HepG2 (cell line): ENCODE measurements around the gene PDIA4. TPM values are rescaled to one million over a fixed set of nuclear protein-coding genes. Genes with fewer than 3 reads are reported as not detected.

Experiments used
- ARNTL ChIP-seq: sonication (generic); formaldehyde crosslinking; IDR thresholded peaks from 2 replicates; pipeline ENCODE4 v1.4.0; 2020; ENCODE audit warnings: mild to moderate bottlenecking, missing genetic modification reagents
- ATM ChIP-seq: fragments of 450-650 bp; IDR thresholded peaks from 2 replicates; pipeline ENCODE4 v1.7.1; 2017; ENCODE audit warnings: mild to moderate bottlenecking, borderline replicate concordance
- DMAP1 ChIP-seq: IDR thresholded peaks from 2 replicates; pipeline ENCODE4 v1.6.1; 2016
- HMG20B ChIP-seq: conservative IDR thresholded peaks from 2 replicates; pipeline ENCODE4 v1.6.1; 2016; ENCODE audit warnings: missing genetic modification reagents, missing compliant biosample characterization
- JUNB ChIP-seq: sonication (generic); formaldehyde crosslinking; IDR thresholded peaks from 2 replicates; pipeline ENCODE4 v1.8.0; 2022; ENCODE audit warnings: missing genetic modification reagents, mild to moderate bottlenecking, borderline replicate concordance
- KAT7 ChIP-seq: IDR thresholded peaks from 2 replicates; pipeline ENCODE4 v1.6.1; 2018; ENCODE audit warnings: borderline replicate concordance, missing compliant biosample characterization
- MED13 ChIP-seq: sonication (generic); formaldehyde crosslinking; IDR thresholded peaks from 2 replicates; pipeline ENCODE4 v1.5.0; 2020; ENCODE audit warnings: missing genetic modification reagents
- MTF2 ChIP-seq: sonication (generic); formaldehyde crosslinking; IDR thresholded peaks from 2 replicates; pipeline ENCODE4 v1.5.0; 2020; ENCODE audit warnings: missing genetic modification reagents, borderline replicate concordance
- PAF1 ChIP-seq: IDR thresholded peaks from 2 replicates; pipeline ENCODE4 v1.6.1; 2016; ENCODE audit warnings: missing genetic modification reagents, missing compliant biosample characterization
- PHF20 ChIP-seq: sonication (generic); formaldehyde crosslinking; IDR thresholded peaks from 2 replicates; pipeline ENCODE4 v1.5.0; 2020; ENCODE audit warnings: mild to moderate bottlenecking, missing genetic modification reagents
- RNF2 ChIP-seq: fragments of 450-650 bp; conservative IDR thresholded peaks from 2 replicates; pipeline ENCODE4 v1.6.1; 2016; ENCODE audit warnings: low read depth
- ZNF343 ChIP-seq: sonication (generic); formaldehyde crosslinking; IDR thresholded peaks from 2 replicates; pipeline ENCODE4 v1.4.0; 2020; ENCODE audit warnings: mild to moderate bottlenecking, missing genetic modification reagents
- ZNF431 ChIP-seq: sonication (generic); formaldehyde crosslinking; IDR thresholded peaks from 2 replicates; pipeline ENCODE4 v1.9.0; 2022; ENCODE audit warnings: missing genetic modification reagents, low read depth, mild to moderate bottlenecking, borderline replicate concordance
- ZNF616 ChIP-seq: sonication (generic); formaldehyde crosslinking; IDR thresholded peaks from 2 replicates; pipeline ENCODE4 v1.5.0; 2020; ENCODE audit warnings: low read depth, mild to moderate bottlenecking, missing genetic modification reagents
- ZNF781 ChIP-seq: sonication (generic); formaldehyde crosslinking; IDR thresholded peaks from 2 replicates; pipeline ENCODE4 v1.5.1; 2020; ENCODE audit warnings: borderline replicate concordance, mild to moderate bottlenecking, missing genetic modification reagents; ENCODE audit errors: not compliant biosample characterization
- ZNF839 ChIP-seq: sonication (generic); formaldehyde crosslinking; IDR thresholded peaks from 2 replicates; pipeline ENCODE4 v1.4.0; 2020; ENCODE audit warnings: missing genetic modification reagents, mild to moderate bottlenecking, borderline replicate concordance
- polyA plus RNA-seq, 8 experiments: library from polyadenylated mRNA; depleted of rRNA in 3 of 8; stranded (reverse) in 7 of 8; unstranded in 1 of 8; fragments of >200 nt; fragmentation: Illumina TruSeq in 4 of 8; extraction: Trizol in 4 of 8; gene quantifications; 2 replicates each; pipeline versions ENCODE4 v1.2.1 to v1.2.3, GENCODE V29; 2011 to 2016; ENCODE audit warnings: low read depth in 4 of 8, missing spikeins in 1 of 8, mixed read lengths in 1 of 8; ENCODE audit not compliant: insufficient read depth in 1 of 8
- total RNA-seq, 5 experiments: library from RNA; depleted of rRNA; stranded (reverse); fragments of >200 nt; fragmentation: Illumina TruSeq; extraction: Trizol; gene quantifications; 2 replicates each; pipeline ENCODE4 v1.2.3, GENCODE V29; 2016; ENCODE audit warnings: low read depth in 1 of 5
- TF ChIP-seq, protein P1 (sequence below): sonication (generic); formaldehyde crosslinking; IDR thresholded peaks from 2 replicates; pipeline ENCODE4 v1.4.0; 2020; ENCODE audit warnings: missing genetic modification reagents
- TF ChIP-seq, protein P2 (sequence below): IDR thresholded peaks from 2 replicates; pipeline ENCODE4 v1.6.1; 2016
- TF ChIP-seq, protein P3 (sequence below): sonication (generic); formaldehyde crosslinking; IDR thresholded peaks from 2 replicates; pipeline ENCODE4 v1.4.0; 2020; ENCODE audit warnings: mild to moderate bottlenecking, missing genetic modification reagents, borderline replicate concordance
- TF ChIP-seq, protein P4 (sequence below): sonication (generic); formaldehyde crosslinking; IDR thresholded peaks from 2 replicates; pipeline ENCODE4 v1.8.0; 2022; ENCODE audit warnings: missing genetic modification reagents, mild to moderate bottlenecking, inconsistent platforms, borderline replicate concordance

The PDIA4 gene
- total and polyA plus RNA-seq, 2 of the 13 experiments (the other 11 are each of a cell fraction or from before 2014, with no cell fraction given): 278 to 402 TPM

DNA sequence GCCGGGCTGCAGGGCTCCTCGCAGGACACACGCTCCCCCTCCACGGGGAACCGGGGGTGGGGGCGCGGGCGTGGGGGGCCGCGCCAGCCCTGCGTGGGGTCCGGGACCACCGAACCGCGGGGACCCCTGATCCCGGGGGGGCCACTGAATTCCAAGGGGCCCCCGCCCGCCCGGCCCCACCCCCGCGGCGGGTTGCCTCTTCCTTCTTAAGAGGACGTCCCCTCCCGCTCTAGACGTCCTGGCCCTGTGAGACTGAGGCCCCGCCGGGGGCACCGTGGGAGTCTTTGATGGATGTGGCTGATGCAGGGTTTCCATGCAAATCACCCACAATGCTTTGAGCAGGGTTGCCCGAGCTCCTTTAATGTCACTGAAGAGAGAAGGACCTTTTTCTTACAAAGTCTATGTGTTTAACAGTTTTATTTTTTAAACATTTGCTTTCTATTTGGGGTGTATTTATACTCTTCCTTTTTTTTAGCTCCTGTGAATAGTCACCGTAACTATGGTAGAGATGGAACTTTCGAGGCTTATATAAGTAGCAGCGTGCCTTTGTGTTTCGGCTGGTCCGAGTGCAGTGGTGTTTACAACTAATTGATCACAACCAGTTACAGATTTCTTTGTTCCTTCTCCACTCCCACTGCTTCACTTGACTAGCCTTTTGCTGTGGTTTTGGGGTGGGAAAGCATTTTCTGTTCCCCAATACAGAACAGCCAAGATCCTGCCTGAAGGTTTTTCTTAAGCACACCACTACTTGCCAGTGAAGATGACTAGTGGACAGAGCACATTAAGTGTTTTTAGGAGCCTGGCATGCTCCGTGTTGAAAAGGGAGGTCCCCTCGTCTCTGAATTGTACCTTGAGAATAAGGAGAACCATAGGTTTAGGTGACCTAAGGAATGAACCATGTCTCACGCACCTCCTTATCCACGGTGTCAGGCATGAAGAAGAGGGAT lies 44.8 kb downstream of the PDIA4 start (continued):
- TF ChIP-seq ZNF431 (CRISPR knock-in tag): no peak
- TF ChIP-seq RNF2: no peak
- no peak for TF ChIP-seq ZNF839 (CRISPR knock-in tag)
- TF ChIP-seq, protein P1, sequence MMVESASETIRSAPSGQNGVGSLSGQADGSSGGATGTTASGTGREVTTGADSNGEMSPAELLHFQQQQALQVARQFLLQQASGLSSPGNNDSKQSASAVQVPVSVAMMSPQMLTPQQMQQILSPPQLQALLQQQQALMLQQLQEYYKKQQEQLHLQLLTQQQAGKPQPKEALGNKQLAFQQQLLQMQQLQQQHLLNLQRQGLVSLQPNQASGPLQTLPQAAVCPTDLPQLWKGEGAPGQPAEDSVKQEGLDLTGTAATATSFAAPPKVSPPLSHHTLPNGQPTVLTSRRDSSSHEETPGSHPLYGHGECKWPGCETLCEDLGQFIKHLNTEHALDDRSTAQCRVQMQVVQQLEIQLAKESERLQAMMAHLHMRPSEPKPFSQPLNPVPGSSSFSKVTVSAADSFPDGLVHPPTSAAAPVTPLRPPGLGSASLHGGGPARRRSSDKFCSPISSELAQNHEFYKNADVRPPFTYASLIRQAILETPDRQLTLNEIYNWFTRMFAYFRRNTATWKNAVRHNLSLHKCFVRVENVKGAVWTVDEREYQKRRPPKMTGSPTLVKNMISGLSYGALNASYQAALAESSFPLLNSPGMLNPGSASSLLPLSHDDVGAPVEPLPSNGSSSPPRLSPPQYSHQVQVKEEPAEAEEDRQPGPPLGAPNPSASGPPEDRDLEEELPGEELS (CRISPR knock-in tag): peak; percentile 68
- TF ChIP-seq ATM: no peak
- TF ChIP-seq, protein P2, sequence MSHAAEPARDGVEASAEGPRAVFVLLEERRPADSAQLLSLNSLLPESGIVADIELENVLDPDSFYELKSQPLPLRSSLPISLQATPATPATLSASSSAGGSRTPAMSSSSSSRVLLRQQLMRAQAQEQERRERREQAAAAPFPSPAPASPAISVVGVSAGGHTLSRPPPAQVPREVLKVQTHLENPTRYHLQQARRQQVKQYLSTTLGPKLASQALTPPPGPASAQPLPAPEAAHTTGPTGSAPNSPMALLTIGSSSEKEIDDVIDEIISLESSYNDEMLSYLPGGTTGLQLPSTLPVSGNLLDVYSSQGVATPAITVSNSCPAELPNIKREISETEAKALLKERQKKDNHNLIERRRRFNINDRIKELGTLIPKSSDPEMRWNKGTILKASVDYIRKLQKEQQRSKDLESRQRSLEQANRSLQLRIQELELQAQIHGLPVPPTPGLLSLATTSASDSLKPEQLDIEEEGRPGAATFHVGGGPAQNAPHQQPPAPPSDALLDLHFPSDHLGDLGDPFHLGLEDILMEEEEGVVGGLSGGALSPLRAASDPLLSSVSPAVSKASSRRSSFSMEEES (CRISPR knock-in tag): no peak
- TF ChIP-seq PAF1 (CRISPR knock-in tag): no peak
- TF ChIP-seq MTF2 (CRISPR knock-in tag): no peak
- TF ChIP-seq ZNF616: no peak
- no peak for TF ChIP-seq ZNF343
- TF ChIP-seq KAT7 (CRISPR knock-in tag): no peak
- peak; percentile 51 for TF ChIP-seq ZNF781
- TF ChIP-seq DMAP1 (CRISPR knock-in tag): no peak
- TF ChIP-seq ARNTL (CRISPR knock-in tag): no peak
- TF ChIP-seq PHF20: no peak
- TF ChIP-seq, protein P3, sequence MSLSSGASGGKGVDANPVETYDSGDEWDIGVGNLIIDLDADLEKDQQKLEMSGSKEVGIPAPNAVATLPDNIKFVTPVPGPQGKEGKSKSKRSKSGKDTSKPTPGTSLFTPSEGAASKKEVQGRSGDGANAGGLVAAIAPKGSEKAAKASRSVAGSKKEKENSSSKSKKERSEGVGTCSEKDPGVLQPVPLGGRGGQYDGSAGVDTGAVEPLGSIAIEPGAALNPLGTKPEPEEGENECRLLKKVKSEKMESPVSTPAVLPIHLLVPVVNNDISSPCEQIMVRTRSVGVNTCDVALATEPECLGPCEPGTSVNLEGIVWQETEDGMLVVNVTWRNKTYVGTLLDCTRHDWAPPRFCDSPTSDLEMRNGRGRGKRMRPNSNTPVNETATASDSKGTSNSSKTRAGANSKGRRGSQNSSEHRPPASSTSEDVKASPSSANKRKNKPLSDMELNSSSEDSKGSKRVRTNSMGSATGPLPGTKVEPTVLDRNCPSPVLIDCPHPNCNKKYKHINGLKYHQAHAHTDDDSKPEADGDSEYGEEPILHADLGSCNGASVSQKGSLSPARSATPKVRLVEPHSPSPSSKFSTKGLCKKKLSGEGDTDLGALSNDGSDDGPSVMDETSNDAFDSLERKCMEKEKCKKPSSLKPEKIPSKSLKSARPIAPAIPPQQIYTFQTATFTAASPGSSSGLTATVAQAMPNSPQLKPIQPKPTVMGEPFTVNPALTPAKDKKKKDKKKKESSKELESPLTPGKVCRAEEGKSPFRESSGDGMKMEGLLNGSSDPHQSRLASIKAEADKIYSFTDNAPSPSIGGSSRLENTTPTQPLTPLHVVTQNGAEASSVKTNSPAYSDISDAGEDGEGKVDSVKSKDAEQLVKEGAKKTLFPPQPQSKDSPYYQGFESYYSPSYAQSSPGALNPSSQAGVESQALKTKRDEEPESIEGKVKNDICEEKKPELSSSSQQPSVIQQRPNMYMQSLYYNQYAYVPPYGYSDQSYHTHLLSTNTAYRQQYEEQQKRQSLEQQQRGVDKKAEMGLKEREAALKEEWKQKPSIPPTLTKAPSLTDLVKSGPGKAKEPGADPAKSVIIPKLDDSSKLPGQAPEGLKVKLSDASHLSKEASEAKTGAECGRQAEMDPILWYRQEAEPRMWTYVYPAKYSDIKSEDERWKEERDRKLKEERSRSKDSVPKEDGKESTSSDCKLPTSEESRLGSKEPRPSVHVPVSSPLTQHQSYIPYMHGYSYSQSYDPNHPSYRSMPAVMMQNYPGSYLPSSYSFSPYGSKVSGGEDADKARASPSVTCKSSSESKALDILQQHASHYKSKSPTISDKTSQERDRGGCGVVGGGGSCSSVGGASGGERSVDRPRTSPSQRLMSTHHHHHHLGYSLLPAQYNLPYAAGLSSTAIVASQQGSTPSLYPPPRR (CRISPR knock-in tag): no peak
- TF ChIP-seq, protein P4, sequence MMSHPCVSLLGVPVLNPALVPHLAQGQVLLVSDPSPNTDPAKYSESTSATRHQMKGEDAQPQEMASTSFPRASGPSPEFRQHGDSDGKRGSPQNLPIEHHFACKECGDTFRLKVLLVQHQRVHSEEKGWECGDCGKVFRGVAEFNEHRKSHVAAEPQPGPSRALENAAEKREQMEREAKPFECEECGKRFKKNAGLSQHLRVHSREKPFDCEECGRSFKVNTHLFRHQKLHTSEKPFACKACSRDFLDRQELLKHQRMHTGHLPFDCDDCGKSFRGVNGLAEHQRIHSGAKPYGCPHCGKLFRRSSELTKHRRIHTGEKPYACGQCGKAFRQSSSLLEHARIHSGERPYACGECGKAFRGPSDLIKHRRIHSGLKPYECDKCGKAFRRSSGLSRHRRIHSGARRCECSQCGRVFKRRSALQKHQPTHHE (CRISPR knock-in tag): no peak
- TF ChIP-seq HMG20B: no peak
- TF ChIP-seq MED13 (CRISPR knock-in tag): no peak
- no peak for TF ChIP-seq JUNB (CRISPR knock-in tag)
